Measurements from ENCODE around the gene CENPS.

DNA sequence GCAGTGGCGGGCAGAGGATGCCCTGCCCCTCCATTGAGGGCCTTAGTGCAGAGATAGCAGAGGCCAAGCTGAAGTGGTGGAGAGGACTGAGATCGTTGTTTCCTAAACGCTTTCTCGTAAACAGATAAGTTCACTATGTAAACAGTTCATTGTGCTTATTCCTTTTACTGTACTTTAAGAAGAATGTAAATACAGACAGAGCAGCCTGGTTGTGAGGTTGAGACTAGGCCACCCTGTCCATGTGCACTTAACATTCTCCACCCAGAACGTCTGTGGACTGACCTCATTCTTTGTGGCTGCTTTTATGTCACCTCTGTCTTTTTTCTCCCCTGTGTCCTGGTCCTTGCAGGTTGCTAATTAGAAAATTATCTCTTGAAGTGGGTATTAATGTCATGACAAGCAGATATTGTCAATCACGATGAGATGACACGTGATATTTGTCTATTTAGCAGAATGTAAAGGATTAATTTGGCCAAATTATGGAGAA, 8.5 kb downstream of the CENPS start:
- TF ChIP-seq CTCF (IDR thresholded peaks at IDR 0.05) = no peak
- no peak for TF ChIP-seq POLR2A (IDR thresholded peaks at IDR 0.05)
